Gastrocnemius medialis (tissue), 4 donors: ENCODE measurements around the gene SSBP4. TPM values are rescaled to one million over a fixed set of nuclear protein-coding genes. Genes with fewer than 3 reads are reported as not detected.

Experiments used
- ATAC-seq, 2 donors: fragments of 150-250 bp; one replicate each; pipeline ENCODE4 v1.9.1; 2016
- DNase-seq, 2 donors: peaks; one replicate each; pipeline ENCODE4 v3.0.0-alpha.2; 2019
- H3K27ac ChIP-seq, 4 donors: fragments of 200-600 bp; sonication (generic); 1 replicate in 1 of 4; 2 replicates in 3 of 4; pipeline ENCODE4 v1.5.1; 2016 to 2018; ENCODE audit warnings: mild to moderate bottlenecking in 2 of 4, moderate library complexity in 1 of 4
- H3K27me3 ChIP-seq, 3 donors: fragments of 200-600 bp; sonication (generic) in 2 of 3; 1 replicate in 1 of 3; 2 replicates in 2 of 3; pipeline versions ENCODE4 v1.5.1 to v1.6.0; 2016 to 2019; ENCODE audit warnings: mild to moderate bottlenecking in 1 of 3, moderate library complexity in 1 of 3
- H3K36me3 ChIP-seq, 2 donors: fragments of 200-600 bp; sonication (generic) in 1 of 2; one replicate each; pipeline ENCODE4 v1.5.1; 2017 to 2018
- H3K4me1 ChIP-seq, 2 donors: fragments of 200-600 bp; sonication (generic) in 1 of 2; one replicate each; pipeline ENCODE4 v1.5.1; 2016 to 2017; ENCODE audit warnings: mild to moderate bottlenecking in 2 of 2
- H3K4me3 ChIP-seq, 4 donors: fragments of 200-600 bp; sonication (generic) in 3 of 4; 1 replicate in 1 of 4; 2 replicates in 3 of 4; pipeline ENCODE4 v1.5.1; 2016 to 2019; ENCODE audit warnings: mild to moderate bottlenecking in 2 of 4
- H3K9me3 ChIP-seq, 3 donors: fragments of 200-600 bp; sonication (generic) in 2 of 3; 1 replicate in 1 of 3; 2 replicates in 2 of 3; pipeline ENCODE4 v1.5.1; 2016 to 2019
- POLR2A ChIP-seq, 2 donors: fragments of 450-650 bp; IDR thresholded peaks; one replicate each; pipeline ENCODE4 v1.6.1; 2017; ENCODE audit warnings: antibody characterized with exemption in 2 of 2, mild to moderate bottlenecking in 2 of 2, moderate library complexity in 2 of 2
- in situ Hi-C, 4 donors: fragments of 200-750 bp; cut with MboI; loops; one replicate each; pipeline versions ENCODE4 v1.15.0 to v1.8.0; 2017; ENCODE audit warnings: low sequenced_read_pairs in 4 of 4
- intact Hi-C: fragments of 100-400 bp; cut with DNase I; formaldehyde crosslinking; loops from one replicate; pipeline ENCODE4 v1.15.1; 2023; ENCODE audit warnings: low total_unique reads
- total RNA-seq, 4 donors: library from RNA; depleted of rRNA; stranded (reverse); fragments of >200 nt; gene quantifications; one replicate each; pipeline versions ENCODE4 v1.1.0 to v1.2.3, GENCODE V29; 2016
- TF ChIP-seq, protein P1 (sequence below), 5 experiments: fragments of 450-650 bp in 3 of 5; fragments of 200-600 bp in 2 of 5; sonication (generic) in 2 of 5; IDR thresholded peaks in 4 of 5; conservative IDR thresholded peaks in 1 of 5; 1 replicate in 4 of 5; 2 replicates in 1 of 5; pipeline ENCODE4 v1.5.1; 2016 to 2019; ENCODE audit warnings: antibody characterized with exemption in 5 of 5, mild to moderate bottlenecking in 3 of 5, moderate library complexity in 3 of 5

Gene SSBP4
- total RNA-seq, 4 donors from 2014 or later, result 24.7 to 65.2 (median 44.1) TPM

DNA sequence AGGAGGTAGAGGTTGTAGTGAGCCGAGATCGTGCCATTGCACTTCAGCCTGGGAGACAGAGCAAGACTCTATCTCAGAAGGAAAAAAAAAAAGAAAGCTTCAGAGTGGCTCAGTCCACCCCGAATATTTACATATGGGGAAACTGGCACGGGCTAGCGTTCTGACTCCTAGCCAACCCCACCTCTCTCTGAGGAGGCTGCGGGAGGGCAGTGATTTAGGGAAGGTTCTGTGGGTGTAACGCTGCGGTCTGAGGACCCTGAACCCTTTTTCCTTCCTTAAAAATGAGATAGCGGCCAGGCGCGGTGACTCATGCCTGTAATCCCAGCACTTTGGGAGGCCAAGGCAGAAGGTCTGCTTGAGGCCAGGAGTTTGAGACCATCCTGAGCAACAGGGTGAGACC is 26.8 kb upstream of the SSBP4 start:
- DNase-seq (peak in 1 of 2 donors; percentile 35), ATAC-seq (no peak)
- Histone ChIP-seq H3K9me3 (no peaks in the 10 kb centered on the region), H3K27me3 (no peaks in the 10 kb centered on the region), H3K4me1 (peaks cover 0 to 10% of the 10 kb centered on the region in 2 donors), H3K27ac (no peak overlapping the region), H3K4me3 (no peak overlapping the region), H3K36me3 (no peaks in the 10 kb centered on the region)
- in situ Hi-C loops (no loop called here), intact Hi-C loops (loop anchor here (5.0 kb wide), 1 partner anchor 40 kb away; no protein-coding TSS in a partner anchor)
- TF ChIP-seq POLR2A (IDR thresholded peaks at IDR 0.05), result no peak
- TF ChIP-seq, protein P1, sequence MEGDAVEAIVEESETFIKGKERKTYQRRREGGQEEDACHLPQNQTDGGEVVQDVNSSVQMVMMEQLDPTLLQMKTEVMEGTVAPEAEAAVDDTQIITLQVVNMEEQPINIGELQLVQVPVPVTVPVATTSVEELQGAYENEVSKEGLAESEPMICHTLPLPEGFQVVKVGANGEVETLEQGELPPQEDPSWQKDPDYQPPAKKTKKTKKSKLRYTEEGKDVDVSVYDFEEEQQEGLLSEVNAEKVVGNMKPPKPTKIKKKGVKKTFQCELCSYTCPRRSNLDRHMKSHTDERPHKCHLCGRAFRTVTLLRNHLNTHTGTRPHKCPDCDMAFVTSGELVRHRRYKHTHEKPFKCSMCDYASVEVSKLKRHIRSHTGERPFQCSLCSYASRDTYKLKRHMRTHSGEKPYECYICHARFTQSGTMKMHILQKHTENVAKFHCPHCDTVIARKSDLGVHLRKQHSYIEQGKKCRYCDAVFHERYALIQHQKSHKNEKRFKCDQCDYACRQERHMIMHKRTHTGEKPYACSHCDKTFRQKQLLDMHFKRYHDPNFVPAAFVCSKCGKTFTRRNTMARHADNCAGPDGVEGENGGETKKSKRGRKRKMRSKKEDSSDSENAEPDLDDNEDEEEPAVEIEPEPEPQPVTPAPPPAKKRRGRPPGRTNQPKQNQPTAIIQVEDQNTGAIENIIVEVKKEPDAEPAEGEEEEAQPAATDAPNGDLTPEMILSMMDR (IDR thresholded peaks at IDR 0.05 in 4 of 5, conservative IDR thresholded peaks at IDR 0.05 in 1 of 5), result no peak

DNA sequence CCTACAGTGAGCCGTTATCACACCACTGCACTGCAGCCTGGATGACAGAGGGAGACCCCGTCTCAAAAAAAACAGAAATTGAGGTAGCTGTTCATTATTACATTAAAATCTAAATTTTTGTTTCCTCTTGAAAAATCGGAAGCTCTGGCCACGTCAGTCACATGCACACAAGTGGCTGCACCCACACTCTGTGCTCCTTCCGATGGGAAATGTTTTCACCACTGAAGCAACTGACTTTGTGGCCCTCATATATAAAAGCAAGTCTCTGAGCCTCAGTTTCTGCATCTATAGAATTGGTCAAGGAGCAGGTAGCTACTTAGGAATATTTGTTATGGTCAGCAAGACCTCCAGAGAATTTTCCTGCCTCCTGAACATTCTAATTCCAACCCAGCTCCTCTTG is 26.3 kb upstream of the SSBP4 start:
- no peaks in the 10 kb centered on the region for H3K36me3 ChIP-seq
- intact Hi-C loops, result loop anchor here (5.0 kb wide), 1 partner anchor 41 kb away; no protein-coding TSS in a partner anchor
- no peaks in the 10 kb centered on the region for H3K27me3 ChIP-seq
- peaks cover 0 to 8% of the 10 kb centered on the region in 2 donors for H3K4me1 ChIP-seq
- H3K9me3 ChIP-seq, result no peaks in the 10 kb centered on the region
- TF ChIP-seq, protein P1 (IDR thresholded peaks at IDR 0.05 in 4 of 5, conservative IDR thresholded peaks at IDR 0.05 in 1 of 5), result no peak
- TF ChIP-seq POLR2A (IDR thresholded peaks at IDR 0.05), result no peak
- DNase-seq, result no peak
- no peak overlapping the region for H3K27ac ChIP-seq
- ATAC-seq, result no peak
- in situ Hi-C loops, result no loop called here
- H3K4me3 ChIP-seq, result peak overlapping the region in 1 of 4 donors; percentile 13

DNA sequence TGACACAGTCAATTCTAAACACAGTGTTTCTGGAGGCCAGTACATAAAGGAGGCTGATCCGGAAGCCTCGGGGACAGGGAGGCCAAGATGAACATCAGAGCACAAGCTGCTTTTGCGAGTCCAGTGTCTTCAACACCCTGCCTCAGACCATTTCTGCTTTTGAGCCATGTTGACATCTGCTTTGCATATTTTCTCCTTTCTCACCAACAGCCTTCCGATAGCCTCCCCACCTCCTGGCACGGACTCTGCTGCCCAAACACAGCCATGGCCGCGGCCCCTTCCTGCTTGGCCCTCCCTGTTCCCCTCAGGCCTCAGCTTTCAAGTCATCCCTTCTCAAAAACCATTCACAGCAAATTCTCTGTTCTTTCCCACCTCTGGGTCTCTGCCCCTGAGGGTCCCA is 25.4 kb upstream of the SSBP4 start:
- H3K4me3 ChIP-seq, result peak overlapping the region in 1 of 4 donors; percentile 13
- no peak for TF ChIP-seq POLR2A (IDR thresholded peaks at IDR 0.05)
- TF ChIP-seq, protein P1 (IDR thresholded peaks at IDR 0.05 in 4 of 5, conservative IDR thresholded peaks at IDR 0.05 in 1 of 5), result no peak
- no peak overlapping the region for H3K27ac ChIP-seq
- peaks cover 0 to 4% of the 10 kb centered on the region in 2 donors for H3K4me1 ChIP-seq
- DNase-seq, result peak in 1 of 2 donors; percentile 38
- no peaks in the 10 kb centered on the region for H3K36me3 ChIP-seq
- H3K27me3 ChIP-seq, result no peaks in the 10 kb centered on the region
- no peak for ATAC-seq
- intact Hi-C loops, result loop anchor here (5.0 kb wide), 1 partner anchor 42 kb away; no protein-coding TSS in a partner anchor
- in situ Hi-C loops, result no loop called here
- H3K9me3 ChIP-seq, result no peaks in the 10 kb centered on the region

DNA sequence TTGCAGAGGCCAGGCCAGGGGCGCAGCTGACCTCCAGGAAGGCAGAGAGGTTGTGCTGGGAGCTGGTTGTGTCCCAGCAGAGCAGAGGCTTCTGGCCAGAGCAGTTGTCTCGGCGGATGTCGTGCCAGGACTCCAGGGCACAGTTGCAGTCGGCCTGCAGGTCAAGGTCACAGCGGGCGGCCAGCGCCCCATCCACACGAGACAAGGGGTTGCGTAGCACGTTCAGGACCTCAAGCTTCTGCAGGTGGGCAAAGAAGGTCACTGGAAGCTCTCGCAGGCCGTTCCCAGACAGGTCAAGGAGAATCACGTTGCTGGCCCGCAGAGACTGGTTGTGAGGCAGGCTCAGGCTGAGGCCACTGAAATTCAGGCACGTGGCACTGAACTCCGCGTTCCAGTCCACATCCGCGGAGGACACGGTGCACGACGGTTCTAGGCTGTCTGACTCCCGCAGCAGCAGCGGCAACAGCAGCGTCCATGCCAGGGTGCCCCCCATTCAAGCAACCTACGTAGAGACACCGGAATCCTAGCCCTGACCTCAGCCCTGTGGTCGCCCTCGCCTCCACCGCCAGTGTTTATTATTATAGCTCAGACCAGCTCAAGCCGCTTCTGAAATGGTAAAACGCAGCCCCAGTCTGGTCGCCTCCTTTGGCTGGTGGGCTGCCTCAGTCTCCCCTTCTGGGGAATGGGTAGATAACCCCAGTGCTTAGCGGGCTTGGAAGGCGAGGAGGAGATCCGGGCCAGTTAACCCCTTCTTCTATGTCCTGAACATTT is 22.5 kb upstream of the SSBP4 start:
- peaks cover 0 to 4% of the 10 kb centered on the region in 2 donors for H3K4me1 ChIP-seq
- H3K9me3 ChIP-seq, result no peaks in the 10 kb centered on the region
- H3K27ac ChIP-seq, result peak overlapping the region in 1 of 4 donors; percentile 18
- DNase-seq, result peak in 1 of 2 donors; percentile 47
- ATAC-seq, result peak; percentile 34 to 66
- TF ChIP-seq POLR2A (IDR thresholded peaks at IDR 0.05), result no peak
- TF ChIP-seq, protein P1 (IDR thresholded peaks at IDR 0.05 in 4 of 5, conservative IDR thresholded peaks at IDR 0.05 in 1 of 5), result no peak
- in situ Hi-C loops (no loop called here), intact Hi-C loops (no loop called here)
- peak overlapping the region in 1 of 4 donors; percentile 33 for H3K4me3 ChIP-seq
- H3K36me3 ChIP-seq, result no peaks in the 10 kb centered on the region
- no peaks in the 10 kb centered on the region for H3K27me3 ChIP-seq
